ENCODE data around the gene CEBPG.

GRCh38 chr19:33347300-33347699 lies 26.2 kb upstream of the CEBPG start:
- no peak for TF ChIP-seq CTCF (IDR thresholded peaks at IDR 0.05 in 2 of 3, conservative IDR thresholded peaks at IDR 0.05 in 1 of 3; ENCODE audit: borderline replicate concordance in 1 of 3, insufficient read depth in 1 of 3, low read depth in 2 of 3, low read length in 2 of 3)
- TF ChIP-seq EZH2 (IDR thresholded peaks at IDR 0.05), result no peak
- TF ChIP-seq POLR2A (IDR thresholded peaks at IDR 0.05; ENCODE audit: borderline replicate concordance, extremely low read depth, insufficient read depth, insufficient read length), result no peak
- no peak for TF ChIP-seq JUND (IDR thresholded peaks at IDR 0.05)
- TF ChIP-seq POLR2AphosphoS5 (IDR thresholded peaks at IDR 0.05; ENCODE audit: low read depth, low read length), result no peak
- TF ChIP-seq MAX (IDR thresholded peaks at IDR 0.05), result no peak
- no peak for TF ChIP-seq CEBPB (IDR thresholded peaks at IDR 0.05; ENCODE audit: low read depth)
- TF ChIP-seq REST (IDR thresholded peaks at IDR 0.05; ENCODE audit: low read depth), result no peak
